Keratinocyte (primary cell): ENCODE measurements around the gene GPR137. TPM values are rescaled to one million over a fixed set of nuclear protein-coding genes. Genes with fewer than 3 reads are reported as not detected.

ENCODE experiments used
- DNase-seq: peaks from one replicate; pipeline ENCODE4 v3.0.0-alpha.2; 2011; ENCODE audit warnings: low read depth, missing footprints, low spot score
- FAIRE-seq: peaks from 2 replicates; lab custom pipeline; 2011; peaks lifted over from hg19 to GRCh38; lab: Jason Lieb, UNC
- H2AFZ ChIP-seq: 2 replicates; pipeline ENCODE4 v1.6.0; 2012; ENCODE audit warnings: low read length, control low read depth, inconsistent platforms; ENCODE audit not compliant: control insufficient read depth
- H3K27ac ChIP-seq: 2 replicates; pipeline ENCODE4 v1.5.1; 2011; ENCODE audit warnings: low read length; ENCODE audit not compliant: control insufficient read depth, insufficient read depth
- H3K27me3 ChIP-seq: 3 replicates; pipeline ENCODE4 v1.6.0; 2011; ENCODE audit warnings: low read length; ENCODE audit not compliant: control insufficient read depth, insufficient read depth; ENCODE audit errors: extremely low read depth
- H3K36me3 ChIP-seq, 2 experiments: 2 replicates in 1 of 2; 3 replicates in 1 of 2; pipeline ENCODE4 v1.5.1; 2011; ENCODE audit warnings: low read length in 2 of 2, mild to moderate bottlenecking in 1 of 2; ENCODE audit not compliant: control insufficient read depth in 2 of 2, insufficient read depth in 2 of 2; ENCODE audit errors: extremely low read depth in 1 of 2
- H3K4me1 ChIP-seq: 3 replicates; pipeline ENCODE4 v1.5.1; 2011; ENCODE audit warnings: low read length; ENCODE audit not compliant: control insufficient read depth, insufficient read depth; ENCODE audit errors: extremely low read depth
- H3K4me2 ChIP-seq: 3 replicates; pipeline ENCODE4 v1.6.0; 2011; ENCODE audit warnings: low read depth, low read length; ENCODE audit not compliant: control insufficient read depth, insufficient read depth; ENCODE audit errors: extremely low read depth
- H3K4me3 ChIP-seq, 3 experiments: fragments of 200-600 bp in 1 of 3; sonication (generic) in 1 of 3; 2 replicates in 2 of 3; 3 replicates in 1 of 3; pipeline ENCODE4 v1.5.1; 2011 to 2016; ENCODE audit warnings: low read length in 3 of 3, mild to moderate bottlenecking in 3 of 3, control low read depth in 2 of 3, inconsistent platforms in 1 of 3, low read depth in 1 of 3, mixed read lengths in 1 of 3, mixed run types in 1 of 3, moderate library complexity in 1 of 3; ENCODE audit not compliant: control insufficient read depth in 2 of 3, insufficient read depth in 2 of 3; ENCODE audit errors: extremely low read depth in 1 of 3
- H3K79me2 ChIP-seq: 2 replicates; pipeline ENCODE4 v1.6.0; 2012; ENCODE audit warnings: low read length; ENCODE audit not compliant: control insufficient read depth, insufficient read depth
- H3K9ac ChIP-seq: 3 replicates; pipeline ENCODE4 v1.6.0; 2011; ENCODE audit warnings: low read length; ENCODE audit not compliant: control insufficient read depth, insufficient read depth; ENCODE audit errors: extremely low read depth
- H3K9me1 ChIP-seq: 3 replicates; pipeline ENCODE4 v1.6.0; 2011; ENCODE audit warnings: low read length; ENCODE audit not compliant: control insufficient read depth, insufficient read depth; ENCODE audit errors: extremely low read depth
- H3K9me3 ChIP-seq: 2 replicates; pipeline ENCODE4 v1.5.1; 2012; ENCODE audit warnings: low read depth, low read length; ENCODE audit not compliant: control insufficient read depth
- H4K20me1 ChIP-seq: 3 replicates; pipeline ENCODE4 v1.6.0; 2011; ENCODE audit warnings: low read length; ENCODE audit not compliant: control insufficient read depth, insufficient read depth; ENCODE audit errors: extremely low read depth
- EZH2 ChIP-seq: IDR thresholded peaks from one replicate; pipeline ENCODE4 v1.6.1; 2012; ENCODE audit warnings: inconsistent platforms, mild to moderate bottlenecking, low read length, moderate library complexity
- dilution Hi-C: fragments of 300-500 bp; cut with MboI; formaldehyde crosslinking; loops from one replicate; pipeline ENCODE4 v1.7.0; 2020; ENCODE audit warnings: low sequenced_read_pairs; ENCODE audit not compliant: extremely low pct_ligation_motif_present
- polyA plus RNA-seq, 5 experiments: library from polyadenylated mRNA; depleted of rRNA in 3 of 5; stranded (reverse) in 3 of 5; stranded (forward) in 1 of 5; unstranded in 1 of 5; fragments of >200 nt; gene quantifications; 1 replicate in 1 of 5; 2 replicates in 3 of 5; 3 replicates in 1 of 5; pipeline versions ENCODE4 v1.2.1 to v1.2.3, GENCODE V29; 2011 to 2012; ENCODE audit warnings: missing spikeins in 2 of 5, low read depth in 1 of 5, low replicate concordance in 1 of 5
- TF ChIP-seq, protein P1 (sequence below), 3 experiments: IDR thresholded peaks in 1 of 3; conservative IDR thresholded peaks in 1 of 3; optimal IDR thresholded peaks in 1 of 3; 2 replicates in 2 of 3; 3 replicates in 1 of 3; pipeline versions ENCODE3 to v1.5.1; 2011; ENCODE audit warnings: low read length in 3 of 3, mild to moderate bottlenecking in 3 of 3, moderate library complexity in 2 of 3, control low read depth in 1 of 3, inconsistent platforms in 1 of 3; ENCODE audit not compliant: insufficient read depth in 2 of 3; ENCODE audit errors: extremely low read depth in 1 of 3

GPR137 gene
- polyA plus RNA-seq, 1 donor (not counting 4 experiments of a cell fraction or from before 2014, with no cell fraction given): 6.6 TPM

DNA sequence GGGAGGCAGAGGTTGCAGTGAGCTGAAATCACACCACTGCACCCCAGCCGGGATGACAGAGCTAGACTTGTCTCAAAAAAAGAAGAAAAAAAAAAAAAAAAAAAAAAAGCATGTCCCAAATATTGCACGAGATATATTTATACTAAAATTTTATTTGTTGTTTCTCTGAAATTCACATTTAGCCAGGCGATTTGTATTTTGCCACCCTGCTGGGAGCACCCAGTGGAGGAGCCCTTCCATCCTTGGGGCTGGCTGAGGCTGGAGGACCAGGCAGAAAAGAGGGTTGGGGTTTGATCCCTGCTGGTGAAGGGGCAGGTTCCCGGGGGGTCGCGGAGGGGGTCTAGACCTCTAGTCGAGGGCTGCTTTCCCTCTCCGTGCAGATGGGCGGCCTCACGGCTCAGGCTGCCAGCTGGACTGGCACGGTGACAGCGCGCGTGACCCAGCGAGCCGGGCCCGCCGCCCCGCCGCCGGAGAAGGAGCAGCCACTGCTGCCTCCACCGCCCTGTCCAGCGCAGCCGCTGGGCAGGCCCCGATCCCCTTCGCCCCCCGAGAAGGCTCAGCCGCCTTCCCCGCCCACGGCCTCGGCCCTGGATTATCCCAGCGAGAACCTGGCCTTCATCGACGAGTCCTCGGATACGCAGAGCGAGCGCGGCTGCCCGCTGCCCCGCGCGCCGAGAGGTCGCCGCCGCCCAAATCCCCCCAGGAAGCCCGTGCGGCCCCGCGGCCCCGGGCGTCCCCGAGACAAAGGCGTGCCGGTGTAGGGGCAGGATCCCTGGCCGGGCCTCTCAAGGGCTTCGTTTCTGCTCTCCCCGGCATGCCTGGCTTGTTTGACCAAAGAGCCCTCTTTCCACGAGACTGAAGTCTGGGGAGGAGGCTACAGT lies 13.6 kb downstream of the GPR137 start:
- DNase-seq (no peak), FAIRE-seq (no peak)
- H3K36me3 ChIP-seq: no peaks in the 10 kb centered on the region
- no peak overlapping the region for H3K9ac ChIP-seq
- peak; percentile 69 for TF ChIP-seq EZH2
- TF ChIP-seq, protein P1, sequence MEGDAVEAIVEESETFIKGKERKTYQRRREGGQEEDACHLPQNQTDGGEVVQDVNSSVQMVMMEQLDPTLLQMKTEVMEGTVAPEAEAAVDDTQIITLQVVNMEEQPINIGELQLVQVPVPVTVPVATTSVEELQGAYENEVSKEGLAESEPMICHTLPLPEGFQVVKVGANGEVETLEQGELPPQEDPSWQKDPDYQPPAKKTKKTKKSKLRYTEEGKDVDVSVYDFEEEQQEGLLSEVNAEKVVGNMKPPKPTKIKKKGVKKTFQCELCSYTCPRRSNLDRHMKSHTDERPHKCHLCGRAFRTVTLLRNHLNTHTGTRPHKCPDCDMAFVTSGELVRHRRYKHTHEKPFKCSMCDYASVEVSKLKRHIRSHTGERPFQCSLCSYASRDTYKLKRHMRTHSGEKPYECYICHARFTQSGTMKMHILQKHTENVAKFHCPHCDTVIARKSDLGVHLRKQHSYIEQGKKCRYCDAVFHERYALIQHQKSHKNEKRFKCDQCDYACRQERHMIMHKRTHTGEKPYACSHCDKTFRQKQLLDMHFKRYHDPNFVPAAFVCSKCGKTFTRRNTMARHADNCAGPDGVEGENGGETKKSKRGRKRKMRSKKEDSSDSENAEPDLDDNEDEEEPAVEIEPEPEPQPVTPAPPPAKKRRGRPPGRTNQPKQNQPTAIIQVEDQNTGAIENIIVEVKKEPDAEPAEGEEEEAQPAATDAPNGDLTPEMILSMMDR (optimal IDR thresholded peaks at IDR 0.05 in 1 of 3, IDR thresholded peaks at IDR 0.05 in 1 of 3, conservative IDR thresholded peaks at IDR 0.05 in 1 of 3; ENCODE audit: extremely low read depth in 1 of 3, insufficient read depth in 2 of 3, low read length in 3 of 3): no peak
- no peaks in the 10 kb centered on the region for H3K79me2 ChIP-seq
- peak overlapping the region; percentile 64 for H3K4me2 ChIP-seq
- no peak overlapping the region for H2AFZ ChIP-seq
- H4K20me1 ChIP-seq: no peaks in the 10 kb centered on the region
- peaks cover 22% of the 10 kb centered on the region for H3K4me1 ChIP-seq
- H3K9me3 ChIP-seq: no peaks in the 10 kb centered on the region
- no peak overlapping the region for H3K27ac ChIP-seq
- H3K9me1 ChIP-seq: no peaks in the 10 kb centered on the region
- peaks cover 42% of the 10 kb centered on the region for H3K27me3 ChIP-seq
- H3K4me3 ChIP-seq: peak overlapping the region in 1 of 3 experiments; percentile 34
- dilution Hi-C loops: no loop called here

DNA sequence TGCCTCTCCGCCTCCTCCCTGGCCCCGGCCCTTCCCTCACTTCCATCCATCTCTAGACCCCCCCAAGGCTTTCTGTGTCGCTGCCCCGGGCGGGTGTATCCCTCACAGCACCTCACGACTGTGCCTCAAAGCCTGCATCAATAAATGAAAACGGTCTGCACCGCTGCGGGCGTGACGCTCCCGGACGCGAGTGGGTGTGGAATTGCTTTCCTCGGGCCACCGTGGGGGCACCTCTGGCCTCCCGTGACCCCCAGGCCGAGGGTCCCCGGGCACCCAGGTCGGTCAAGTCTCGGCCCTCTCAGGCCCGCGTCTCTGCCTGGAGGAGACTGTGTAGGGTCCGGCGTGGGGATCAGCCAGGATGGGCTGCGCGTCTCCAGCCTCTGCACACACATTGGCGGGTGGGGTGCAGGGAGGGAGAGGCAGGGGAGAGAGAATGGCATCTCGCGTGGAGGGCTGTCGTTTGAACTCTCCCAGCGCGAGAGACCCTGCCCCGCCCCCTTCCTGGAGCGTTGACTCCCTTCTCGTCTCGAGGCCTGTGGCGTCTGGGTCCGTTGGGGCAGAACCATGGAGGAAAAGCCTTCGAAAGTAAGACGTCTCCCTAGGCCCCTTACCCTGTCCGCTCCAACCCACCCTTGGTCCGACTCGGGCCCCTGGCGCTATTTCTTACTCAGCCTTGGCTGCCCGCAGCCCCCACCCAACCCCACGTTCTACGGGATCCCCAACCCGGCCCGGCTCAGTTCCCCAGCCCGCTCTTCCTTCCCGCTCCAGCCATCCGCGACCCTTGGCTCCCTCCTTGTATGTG lies 14.4 kb downstream of the GPR137 start, which contains the start of gene CATSPERZ:
TSS of gene CATSPERZ (plus strand) at position 512 of the 802 bp plus-strand sequence. CDS start at position 565, 53 bp downstream.
- H3K27me3 ChIP-seq: peaks cover 42% of the 10 kb centered on the region
- DNase-seq: no peak
- dilution Hi-C loops: no loop called here
- H3K27ac ChIP-seq: no peak within 1 kb of the TSS
- no peak for FAIRE-seq
- peak within 1 kb of the TSS; percentile 93 for H3K4me2 ChIP-seq
- H2AFZ ChIP-seq: peak within 1 kb of the TSS; percentile 77
- no peaks in the 10 kb centered on the region for H3K36me3 ChIP-seq
- TF ChIP-seq, protein P1 (optimal IDR thresholded peaks at IDR 0.05 in 1 of 3, IDR thresholded peaks at IDR 0.05 in 1 of 3, conservative IDR thresholded peaks at IDR 0.05 in 1 of 3; ENCODE audit: extremely low read depth in 1 of 3, insufficient read depth in 2 of 3, low read length in 3 of 3): no peak
- TF ChIP-seq EZH2: peak; percentile 80
- no peaks in the 10 kb centered on the region for H3K9me3 ChIP-seq
- no peaks in the 10 kb centered on the region for H3K9me1 ChIP-seq
- no peaks in the 10 kb centered on the region for H4K20me1 ChIP-seq
- H3K4me3 ChIP-seq: peak within 1 kb of the TSS; percentile 25 to 74 (median 54)
- no peak within 1 kb of the TSS for H3K9ac ChIP-seq
- peaks cover 26% of the 10 kb centered on the region for H3K4me1 ChIP-seq
- no peaks in the 10 kb centered on the region for H3K79me2 ChIP-seq
